GM11168 (cell line): ENCODE data around the gene FFAR3.
"Not testable (repeated sequence)": the region's sequence is repeated elsewhere in the genome, so short reads cannot be mapped to it uniquely, and the experiment has no call there.

Experiments used
- in situ Hi-C: fragments of 300-500 bp; cut with MboI; formaldehyde crosslinking; loops from one replicate; pipeline ENCODE4 v1.12.0; 2022; ENCODE audit warnings: low sequenced_read_pairs; ENCODE audit not compliant: unreplicated experiment

The FFAR3 gene

DNA sequence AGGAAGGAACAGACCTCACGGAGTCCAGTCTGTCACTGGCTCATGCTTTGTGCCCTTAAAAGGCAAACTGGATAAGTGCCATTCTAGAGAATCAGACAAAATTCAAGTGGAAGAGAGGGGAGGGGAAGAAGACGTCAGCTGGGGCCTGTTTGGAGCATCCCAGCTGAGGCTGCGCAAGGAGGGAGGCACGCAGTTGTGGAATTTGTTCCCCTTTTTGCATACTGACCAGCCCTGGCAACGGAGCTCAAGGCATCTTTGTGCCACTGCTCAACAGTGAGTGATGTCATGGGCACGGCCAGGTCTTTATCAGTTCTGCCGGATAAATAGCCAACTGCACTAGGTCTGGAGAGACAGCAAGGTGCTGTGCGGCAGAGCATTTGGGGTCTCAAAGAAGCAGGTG, 12.5 kb downstream of the FFAR3 start, which contains the start of gene GPR42:
Gene GPR42, plus strand, starts transcription at position 347 of the 400 bp plus-strand sequence. CDS start 292 bp downstream, outside the sequence.
- in situ Hi-C loops = no loop called here

DNA sequence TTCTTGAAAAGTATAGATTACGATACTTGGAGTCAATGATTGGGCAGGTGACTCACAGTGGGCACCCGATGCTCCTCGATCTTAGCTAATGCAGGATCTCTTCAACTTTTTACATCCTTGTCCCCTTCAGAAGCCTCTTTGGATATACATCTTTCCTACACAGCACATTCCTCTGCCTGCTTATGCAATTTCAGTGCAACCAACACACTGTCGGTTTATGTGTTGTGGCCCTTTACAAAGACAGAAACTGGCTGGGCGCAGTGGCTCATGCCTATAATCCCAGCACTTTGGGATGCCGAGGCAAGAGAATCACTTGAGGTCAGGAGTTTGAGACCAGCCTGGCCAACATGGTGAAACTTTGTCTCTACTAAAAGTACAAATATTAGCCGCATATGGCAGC, 15.2 kb downstream of the FFAR3 start:
- in situ Hi-C loops = no loop called here

DNA sequence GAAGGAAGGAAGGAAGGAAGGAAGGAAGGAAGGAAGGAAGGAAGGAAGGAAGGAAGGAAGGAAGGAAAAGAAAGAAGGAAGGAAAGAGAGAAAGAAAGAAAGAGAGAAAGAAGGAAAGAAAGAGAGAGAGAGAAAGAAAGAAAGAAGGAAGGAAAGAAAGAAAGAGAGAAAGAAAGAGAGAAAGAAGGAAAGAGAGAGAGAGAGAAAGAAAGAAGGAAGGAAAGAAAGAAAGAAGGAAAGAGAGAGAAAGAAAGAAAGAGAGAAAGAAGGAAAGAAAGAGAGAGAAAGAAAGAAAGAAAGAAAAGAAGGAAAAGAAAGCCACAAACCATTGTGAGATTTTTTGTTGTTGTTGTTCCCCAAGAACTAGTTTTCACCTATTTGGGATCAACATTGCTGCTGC, 15.8 kb downstream of the FFAR3 start:
- in situ Hi-C loops = not testable (repeated sequence)

DNA sequence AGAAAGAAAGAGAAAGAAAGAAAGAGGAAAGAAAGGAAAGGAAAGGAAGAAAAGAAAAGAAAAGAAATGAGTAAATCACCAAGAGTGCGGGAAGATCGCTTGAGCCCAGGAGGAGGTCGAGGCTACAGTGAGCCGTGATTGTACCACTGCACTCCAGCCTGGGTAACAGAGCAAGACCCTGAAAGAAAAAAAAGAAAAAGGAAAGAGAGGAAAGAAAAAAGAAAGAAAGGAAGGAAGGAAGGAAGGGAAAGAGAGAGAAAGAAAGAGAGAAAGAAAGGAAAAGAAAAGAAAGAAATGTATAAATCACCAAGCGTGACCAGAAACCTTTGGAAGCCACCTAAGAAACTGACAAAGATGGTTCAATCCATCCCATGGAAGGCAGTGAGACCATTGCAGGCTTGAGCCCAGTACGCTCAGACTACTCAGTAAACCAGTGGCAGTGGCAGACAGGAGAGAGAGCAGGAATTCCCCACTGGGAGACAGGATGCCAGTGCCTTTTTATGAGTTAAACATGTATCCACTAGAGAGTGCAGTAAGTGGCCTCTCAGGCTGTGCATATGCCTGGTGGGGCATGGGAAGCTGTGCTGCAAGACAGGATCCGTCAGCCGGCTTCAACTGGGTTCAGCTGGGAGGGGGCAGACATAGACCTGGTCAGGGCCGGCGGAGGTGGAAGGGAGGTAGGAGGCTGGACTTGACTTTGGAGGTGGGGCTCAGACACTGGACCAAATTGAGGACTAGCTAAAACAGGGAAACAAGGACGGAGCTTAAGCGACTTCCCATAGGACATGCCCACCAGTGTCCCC, 17.4 kb downstream of the FFAR3 start:
- in situ Hi-C loops = no loop called here

DNA sequence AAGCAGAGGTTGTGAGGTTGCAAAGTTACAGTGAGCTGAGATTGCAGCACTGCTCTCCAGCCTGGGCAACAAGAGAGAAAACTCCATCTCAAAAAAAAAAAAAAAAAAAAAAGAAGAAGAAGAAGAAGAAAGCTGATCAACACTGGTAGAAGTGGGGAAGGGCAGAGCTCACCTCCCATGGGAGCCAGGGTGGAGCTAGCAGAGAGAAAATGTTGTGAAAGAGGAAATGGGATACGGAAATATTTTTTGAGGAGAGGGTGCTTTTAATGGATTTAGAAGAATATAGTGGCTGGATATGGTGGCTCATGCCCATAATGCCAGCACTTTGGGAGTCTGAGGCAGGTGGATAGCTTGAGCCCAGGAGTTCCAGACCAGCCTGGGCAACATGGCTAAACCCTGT, 19.4 kb downstream of the FFAR3 start:
- in situ Hi-C loops = no loop called here

DNA sequence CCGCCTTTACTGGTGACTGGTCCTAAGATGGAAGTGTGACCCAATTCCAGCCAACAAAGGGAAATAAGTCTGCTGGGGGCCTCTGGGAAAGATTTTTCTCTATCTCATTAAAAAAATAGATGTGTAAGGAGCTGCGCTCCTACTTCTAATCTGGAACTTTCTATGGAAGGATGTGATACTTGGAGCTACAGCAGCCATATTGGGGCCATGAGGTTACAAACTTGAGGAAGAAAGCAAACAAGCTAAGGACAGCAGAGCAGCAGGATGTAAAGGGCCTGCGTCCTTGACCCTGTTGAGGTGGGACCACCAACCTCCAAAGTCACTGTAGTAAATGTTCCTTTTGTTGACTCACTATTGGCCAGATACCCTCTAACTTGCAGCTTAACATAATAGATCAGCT, 20.1 kb downstream of the FFAR3 start:
- in situ Hi-C loops = no loop called here

DNA sequence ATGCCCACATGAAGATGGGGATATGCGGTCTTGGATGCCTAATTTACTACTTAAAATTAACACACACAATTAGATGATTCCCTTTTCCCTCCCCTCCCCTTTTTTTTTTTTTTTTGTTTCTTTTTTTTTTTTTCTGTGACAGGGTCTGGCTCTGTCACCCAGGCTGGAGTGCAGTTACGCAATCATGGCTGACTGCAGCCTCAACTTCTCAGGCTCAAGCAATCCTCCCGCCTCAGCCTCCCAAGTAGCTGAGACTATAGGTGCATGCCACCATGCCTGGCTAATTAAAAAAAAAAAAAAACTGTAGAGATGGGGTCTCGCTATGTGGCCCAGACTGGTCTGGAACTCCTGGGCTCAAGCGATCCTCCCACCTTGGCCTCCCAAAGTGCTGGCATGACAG, 21.3 kb downstream of the FFAR3 start:
- in situ Hi-C loops = not testable (repeated sequence)

DNA sequence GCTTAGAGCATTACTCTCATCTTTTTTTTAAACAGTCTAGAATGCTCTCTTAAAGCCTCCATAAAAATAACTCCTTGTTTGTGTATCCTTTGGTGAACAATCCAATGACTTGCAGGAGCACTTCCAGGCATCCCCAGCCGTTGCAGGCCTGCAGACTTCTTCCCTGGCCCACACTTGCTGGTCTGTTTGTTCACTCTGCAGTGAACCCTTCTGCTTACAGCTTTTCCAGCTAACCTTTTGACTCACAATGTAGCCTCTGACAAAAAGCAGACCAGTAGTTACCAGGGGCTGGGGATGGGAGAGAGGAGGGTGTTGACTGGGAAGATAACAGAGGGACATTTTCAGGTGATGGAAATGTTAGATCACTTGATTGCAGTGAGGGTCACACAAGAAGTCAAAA, 21.7 kb downstream of the FFAR3 start:
- in situ Hi-C loops = no loop called here

DNA sequence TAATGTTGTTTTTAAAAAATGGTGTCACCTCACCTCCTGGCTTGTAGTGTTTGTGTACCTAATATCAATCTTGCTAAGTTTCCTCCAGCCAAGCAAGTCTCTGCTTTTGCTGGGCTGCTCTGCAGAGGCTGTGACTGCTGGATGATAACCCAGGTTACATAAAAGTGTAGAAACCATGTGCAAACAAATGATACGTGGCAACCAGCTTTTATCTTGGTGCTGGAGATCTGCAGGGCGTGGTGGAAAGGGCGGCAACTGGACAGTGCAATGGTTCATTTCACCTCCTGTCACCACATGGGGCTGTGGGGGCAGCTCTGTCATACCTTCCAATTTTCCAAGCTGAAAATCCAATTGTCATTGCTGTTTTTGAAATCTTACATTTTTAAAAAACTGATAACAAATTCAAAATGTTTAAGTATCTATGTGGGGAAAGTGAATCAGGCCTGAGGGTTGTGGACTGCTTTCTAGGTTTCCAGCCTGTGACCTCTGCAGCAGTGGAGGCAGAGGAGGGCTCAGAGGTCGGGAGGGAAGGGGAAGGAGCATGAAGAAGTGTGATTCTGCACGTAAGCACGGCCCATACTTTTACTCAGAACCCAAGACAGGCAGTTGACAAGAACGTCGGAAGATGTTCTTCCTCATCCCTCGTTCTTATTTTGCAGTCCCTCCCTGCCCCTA, 22.3 kb downstream of the FFAR3 start:
- in situ Hi-C loops = no loop called here

DNA sequence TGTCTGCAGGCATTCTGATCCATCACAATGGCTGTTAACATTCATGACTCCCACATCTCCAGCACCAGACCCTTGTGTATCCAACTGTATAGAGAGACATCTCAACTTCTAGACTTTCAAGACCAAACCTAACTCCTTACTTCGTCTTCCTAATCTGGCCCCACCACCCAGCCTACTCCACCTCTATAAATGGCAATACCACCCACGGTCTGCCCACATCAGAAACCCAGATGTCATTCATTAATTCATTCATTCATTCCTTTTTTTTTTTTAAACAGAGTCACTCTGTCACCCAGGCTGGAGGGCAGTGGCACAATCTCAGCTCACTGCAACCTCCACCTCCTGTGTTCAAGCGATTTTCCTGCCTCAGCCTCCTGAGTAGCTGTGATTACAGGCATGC, 23.1 kb downstream of the FFAR3 start:
- in situ Hi-C loops = no loop called here

DNA sequence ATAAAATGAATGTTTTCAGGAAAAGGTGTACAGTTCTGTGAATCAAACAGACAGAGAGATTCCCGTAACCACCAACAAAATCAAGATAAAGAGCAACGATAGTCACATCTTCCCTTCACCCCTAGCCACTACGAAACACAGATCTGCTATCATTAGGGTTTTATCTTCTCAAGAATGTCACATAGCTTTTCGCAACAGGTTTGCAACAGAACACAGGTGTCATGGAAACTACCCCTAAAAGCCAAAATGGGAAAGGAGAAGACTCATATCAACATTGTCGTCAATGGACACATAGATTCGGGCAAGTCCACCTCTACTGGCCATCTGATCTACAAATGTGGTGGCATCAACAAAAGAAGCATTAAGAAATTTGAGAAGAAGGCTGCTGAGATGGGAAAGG, 23.7 kb downstream of the FFAR3 start:
- in situ Hi-C loops = no loop called here

DNA sequence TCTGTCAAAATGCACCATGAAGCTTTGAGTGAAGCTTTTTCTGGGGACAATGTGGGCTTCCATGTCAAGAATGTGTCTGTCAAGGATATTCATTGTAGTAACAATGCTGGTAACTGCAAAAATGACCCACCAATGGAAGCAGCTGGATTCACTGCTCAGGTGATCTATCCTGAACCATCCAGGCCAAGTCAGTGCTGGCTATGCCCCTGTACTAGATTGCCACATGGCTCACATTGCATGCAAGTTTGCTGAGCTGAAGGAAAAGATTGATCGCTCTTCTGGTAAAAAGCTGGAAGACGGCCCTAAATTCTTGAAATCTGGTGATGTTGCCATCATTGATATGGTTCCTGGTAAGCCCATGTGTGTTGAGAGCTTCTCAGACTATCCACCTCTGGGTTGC, 25.3 kb downstream of the FFAR3 start:
- in situ Hi-C loops = no loop called here

DNA sequence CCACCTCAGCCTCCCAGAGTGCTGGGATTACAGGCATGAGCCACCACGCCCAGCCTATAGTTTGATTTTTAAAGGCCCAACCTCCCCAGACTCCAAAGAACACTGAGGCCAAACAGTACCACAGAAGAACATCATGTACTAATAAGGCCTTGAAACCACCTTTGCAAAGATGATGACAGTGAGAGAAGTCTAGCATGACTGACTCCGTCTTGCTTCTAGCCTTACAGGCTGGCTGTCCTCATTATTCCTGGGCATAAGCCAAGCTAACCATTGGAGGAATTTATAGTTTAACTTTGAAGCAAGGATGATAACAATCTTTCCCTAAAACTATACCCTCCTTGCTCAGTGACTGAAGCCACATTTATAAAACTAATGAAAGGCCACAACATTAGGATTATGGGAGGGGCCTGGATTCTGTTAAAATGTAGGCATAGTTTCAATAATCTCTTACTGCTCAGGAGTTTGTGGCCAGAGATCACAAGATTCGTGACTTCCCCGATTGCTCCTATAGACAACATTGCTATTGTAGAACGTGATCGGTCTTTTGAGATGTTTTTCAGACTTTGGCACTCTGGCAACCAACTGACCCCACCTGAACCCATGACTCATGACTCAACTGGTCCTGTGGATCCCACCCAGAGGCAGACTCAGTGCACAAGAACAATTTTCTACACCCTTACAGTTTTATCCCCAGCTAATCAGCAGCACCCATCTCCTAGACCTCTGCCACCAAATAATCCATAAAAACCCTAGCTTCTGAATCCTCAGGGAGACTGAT, 30.2 kb downstream of the FFAR3 start:
- in situ Hi-C loops = no loop called here

DNA sequence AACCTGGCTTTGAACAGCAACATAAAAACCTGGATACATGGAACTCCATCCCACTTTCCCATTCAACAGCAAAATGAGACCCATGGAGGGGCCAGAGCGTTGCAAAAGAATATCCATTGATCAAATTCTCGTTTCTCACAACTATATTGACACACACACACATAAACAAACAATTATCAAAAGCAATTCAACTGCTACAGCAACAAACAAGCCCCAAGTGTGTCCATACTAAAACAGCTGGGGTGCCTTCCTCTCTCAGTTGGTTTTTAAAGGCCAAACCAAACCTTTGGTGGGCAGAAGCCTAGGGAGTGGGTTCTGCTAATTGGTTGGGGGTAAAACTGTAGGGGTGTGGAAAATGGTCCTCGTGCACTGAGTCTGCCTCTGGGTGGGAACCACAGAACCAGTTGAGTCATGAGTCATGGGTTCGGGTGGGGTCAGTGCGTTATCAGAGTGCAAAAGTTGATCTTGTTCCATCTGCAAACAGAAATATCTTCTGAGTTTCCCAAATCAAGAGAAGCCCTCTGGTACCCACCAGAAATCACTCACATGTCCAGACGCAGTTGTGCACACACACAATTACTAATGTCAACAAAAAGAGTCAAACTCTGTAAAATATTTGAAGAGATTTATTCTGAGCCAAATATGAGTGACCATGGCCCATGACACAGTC, 31.1 kb downstream of the FFAR3 start:
- in situ Hi-C loops = no loop called here

DNA sequence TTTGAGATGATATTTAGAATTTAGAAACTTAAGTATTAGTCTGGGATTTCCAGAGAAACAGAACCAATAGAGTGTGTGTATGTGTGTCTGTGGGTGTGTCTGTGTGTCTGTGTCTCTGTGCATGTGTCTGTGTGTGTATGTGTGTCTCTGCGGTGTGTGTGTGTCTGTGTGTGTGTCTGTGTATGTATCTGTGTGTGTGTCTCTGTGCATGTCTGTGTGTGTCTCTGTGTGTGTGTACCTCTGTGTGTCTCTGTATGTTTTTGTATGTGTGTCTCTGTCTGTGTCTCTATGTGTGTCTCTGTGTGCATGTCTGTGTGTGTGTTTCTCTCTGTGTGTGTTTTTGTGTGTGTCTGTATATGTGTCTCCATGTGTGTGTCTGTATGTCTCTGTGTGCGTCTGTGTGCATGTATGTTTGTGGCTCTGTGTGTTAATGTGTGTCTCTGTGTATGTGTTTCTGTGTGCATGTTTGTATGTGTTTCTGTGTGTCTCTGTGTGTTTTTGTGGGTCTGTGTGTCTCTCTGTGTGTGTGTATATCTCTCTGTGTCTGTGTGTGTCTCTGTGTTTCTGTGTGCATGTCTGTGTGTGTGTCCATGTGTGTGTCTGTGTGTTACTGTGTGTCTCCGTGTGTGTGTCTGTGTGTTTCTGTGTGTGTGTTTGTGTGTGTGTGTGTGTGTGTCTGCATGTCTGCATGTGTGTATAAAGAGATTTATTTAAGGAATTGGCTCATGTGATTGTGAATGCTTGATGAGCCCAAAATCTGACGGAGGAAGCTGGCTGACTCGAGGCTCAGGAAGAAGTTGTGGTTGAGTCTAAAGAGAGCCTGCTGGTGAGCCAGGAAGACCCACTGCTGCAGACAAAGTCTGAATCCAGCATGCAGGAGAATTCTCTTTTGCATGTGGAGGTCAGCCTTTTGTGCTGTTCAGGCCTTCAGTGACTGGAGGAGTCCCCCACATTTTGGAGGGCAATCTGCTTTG, 34.8 kb downstream of the FFAR3 start:
- in situ Hi-C loops = no loop called here

DNA sequence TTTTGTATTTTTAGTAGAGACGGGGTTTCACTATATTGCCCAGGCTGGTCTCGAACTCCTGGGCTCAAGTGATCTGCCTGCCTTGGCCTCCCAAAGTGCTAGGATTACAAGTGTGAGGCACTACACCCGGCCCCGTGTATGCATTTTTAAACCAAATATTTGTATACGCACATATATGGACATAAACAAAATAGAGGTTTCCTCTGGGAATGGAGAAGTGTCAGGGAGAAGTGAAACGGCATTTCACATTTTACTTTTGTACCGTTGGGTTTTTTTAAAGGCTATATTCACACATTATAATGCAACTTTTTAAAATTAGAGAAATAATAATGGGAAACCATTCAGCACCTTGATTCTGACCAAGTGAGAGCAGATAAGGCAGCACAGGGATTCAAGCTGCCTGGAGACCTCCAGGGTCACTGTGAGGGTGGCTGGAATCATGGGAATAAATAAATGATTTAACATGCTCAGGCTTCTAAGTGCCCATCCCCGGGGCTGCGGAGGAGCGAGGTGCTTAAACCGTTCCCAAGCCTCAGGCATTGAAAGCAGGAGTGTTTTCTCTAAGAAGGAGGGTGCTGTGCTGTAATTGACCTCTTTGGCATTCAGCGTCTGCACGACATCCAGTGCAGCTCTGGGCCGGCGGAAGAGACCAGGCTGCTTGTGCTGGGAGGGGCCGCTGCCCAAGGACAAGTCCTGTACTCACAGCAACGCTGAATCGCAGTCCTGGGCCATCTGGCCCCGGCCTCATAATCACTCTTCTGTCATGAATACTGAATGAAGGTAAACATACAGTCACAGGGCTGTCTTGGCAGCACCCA, 37.3 kb downstream of the FFAR3 start:
- in situ Hi-C loops = no loop called here

DNA sequence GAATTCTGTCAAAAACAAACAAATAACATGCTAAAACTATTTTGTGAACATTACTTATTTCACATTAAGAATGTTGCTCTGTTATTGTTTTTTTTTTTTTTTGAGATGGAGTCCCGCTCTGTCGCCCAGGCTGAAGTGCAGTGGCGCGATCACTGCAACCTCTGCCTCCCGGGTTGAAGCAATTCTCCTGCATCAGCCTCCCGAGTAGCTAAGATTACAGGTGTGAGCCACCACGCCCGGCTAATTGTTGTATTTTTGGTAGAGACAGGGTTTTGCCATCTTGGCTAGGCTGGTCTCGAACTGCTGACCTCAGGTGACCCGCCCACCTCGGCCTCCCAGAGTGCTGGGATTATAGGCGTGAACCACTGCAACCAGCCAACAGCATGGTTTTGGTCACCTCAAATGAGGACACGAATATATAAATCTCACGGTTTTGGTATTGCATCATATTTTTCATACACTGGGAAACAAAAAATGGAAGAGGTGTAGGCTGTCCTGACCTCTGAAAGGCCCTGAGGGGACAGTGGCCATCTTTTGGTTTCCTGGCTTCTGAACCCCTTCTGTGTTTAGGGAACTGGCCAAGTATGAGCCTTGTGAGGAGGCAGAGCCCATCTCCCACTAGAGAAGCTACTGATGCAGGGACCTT, 38.1 kb downstream of the FFAR3 start:
- in situ Hi-C loops = no loop called here

DNA sequence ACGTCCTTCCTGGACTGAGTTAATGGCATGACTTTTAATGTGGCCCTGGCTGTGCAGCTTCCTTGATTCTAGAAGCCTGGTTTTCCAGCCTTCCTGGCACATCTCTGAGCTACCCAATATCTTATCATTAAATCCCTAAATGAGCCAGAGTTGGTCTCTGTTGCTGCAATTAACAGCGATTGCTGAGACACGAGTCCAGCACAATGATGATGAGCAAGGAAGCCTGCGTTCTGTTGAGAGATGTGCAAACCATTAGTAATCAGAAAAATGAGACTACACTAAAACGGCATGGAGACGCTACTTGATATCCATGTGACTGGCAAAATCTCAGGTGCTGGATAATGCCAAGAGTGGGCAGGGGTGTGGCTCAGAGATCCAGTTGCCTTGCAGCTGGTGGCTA, 38.8 kb downstream of the FFAR3 start:
- in situ Hi-C loops = no loop called here
